ENCODE measurements around the gene SEMA3C.

SEMA3C gene

DNA sequence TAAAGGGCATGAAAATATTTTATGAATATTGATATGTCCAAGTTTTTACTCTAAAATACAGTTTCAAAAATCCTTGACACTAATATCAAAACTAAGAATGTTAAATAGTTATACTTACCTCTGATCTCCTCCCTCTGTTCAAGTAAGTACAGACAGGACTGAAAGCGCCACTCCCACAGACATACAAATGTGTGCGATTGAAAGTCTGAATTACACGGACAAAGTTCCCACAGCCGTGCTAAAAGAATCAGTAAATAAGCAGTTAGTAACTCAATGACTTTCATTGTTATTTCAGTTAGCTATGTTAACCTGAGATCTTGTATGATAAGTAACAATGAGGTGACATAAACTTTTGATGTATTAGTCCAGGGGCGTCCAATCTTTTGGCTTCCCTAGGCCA, 100.7 kb downstream of the SEMA3C start:
- Histone ChIP-seq H3K36me3 (ENCODE audit: control insufficient read depth in 2 of 2, insufficient read depth in 1 of 2, low read length in 2 of 2) (no peaks in the 10 kb centered on the region), H3K9me3 (ENCODE audit: control insufficient read depth, insufficient read depth, low read depth, low read length) (no peaks in the 10 kb centered on the region), H3K27ac (ENCODE audit: extremely low read depth, low read depth, low read length) (no peak overlapping the region), H3K4me3 (ENCODE audit: low read depth, low read length) (no peak overlapping the region), H3K4me1 (ENCODE audit: control insufficient read depth, insufficient read depth, low read length) (peaks cover 15% of the 10 kb centered on the region)
- ChIA-PET CTCF (interaction anchor here (0.6 kb wide), 1 partner anchor 15 kb away, joined by 3 read pairs; no protein-coding TSS in a partner anchor), POLR2A (interaction anchor here (0.5 kb wide), 1 partner anchor 279 kb away, joined by 6 read pairs; no protein-coding TSS in a partner anchor)
- TF ChIP-seq MYNN (tag by site-specific recombination; IDR thresholded peaks at IDR 0.05; ENCODE audit: borderline replicate concordance) (no peak), ZSCAN30 (tag by site-specific recombination; IDR thresholded peaks at IDR 0.05) (no peak), ZNF768 (tag by site-specific recombination; IDR thresholded peaks at IDR 0.05) (no peak), ZNF658 (tag by site-specific recombination; IDR thresholded peaks at IDR 0.05) (no peak), ZNF629 (tag by site-specific recombination; IDR thresholded peaks at IDR 0.05) (no peak)
- TF ChIP-seq, protein P1, sequence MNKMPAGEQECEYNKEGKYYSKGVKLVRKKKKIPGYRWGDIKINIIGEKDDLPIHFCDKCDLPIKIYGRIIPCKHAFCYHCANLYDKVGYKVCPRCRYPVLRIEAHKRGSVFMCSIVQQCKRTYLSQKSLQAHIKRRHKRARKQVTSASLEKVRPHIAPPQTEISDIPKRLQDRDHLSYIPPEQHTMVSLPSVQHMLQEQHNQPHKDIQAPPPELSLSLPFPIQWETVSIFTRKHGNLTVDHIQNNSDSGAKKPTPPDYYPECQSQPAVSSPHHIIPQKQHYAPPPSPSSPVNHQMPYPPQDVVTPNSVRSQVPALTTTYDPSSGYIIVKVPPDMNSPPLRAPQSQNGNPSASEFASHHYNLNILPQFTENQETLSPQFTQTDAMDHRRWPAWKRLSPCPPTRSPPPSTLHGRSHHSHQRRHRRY (tag by site-specific recombination; IDR thresholded peaks at IDR 0.05): no peak
- TF ChIP-seq, protein P2, sequence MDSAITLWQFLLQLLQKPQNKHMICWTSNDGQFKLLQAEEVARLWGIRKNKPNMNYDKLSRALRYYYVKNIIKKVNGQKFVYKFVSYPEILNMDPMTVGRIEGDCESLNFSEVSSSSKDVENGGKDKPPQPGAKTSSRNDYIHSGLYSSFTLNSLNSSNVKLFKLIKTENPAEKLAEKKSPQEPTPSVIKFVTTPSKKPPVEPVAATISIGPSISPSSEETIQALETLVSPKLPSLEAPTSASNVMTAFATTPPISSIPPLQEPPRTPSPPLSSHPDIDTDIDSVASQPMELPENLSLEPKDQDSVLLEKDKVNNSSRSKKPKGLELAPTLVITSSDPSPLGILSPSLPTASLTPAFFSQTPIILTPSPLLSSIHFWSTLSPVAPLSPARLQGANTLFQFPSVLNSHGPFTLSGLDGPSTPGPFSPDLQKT (IDR thresholded peaks at IDR 0.05; ENCODE audit: borderline replicate concordance, low read depth, low read length): no peak
- TF ChIP-seq, protein P3, sequence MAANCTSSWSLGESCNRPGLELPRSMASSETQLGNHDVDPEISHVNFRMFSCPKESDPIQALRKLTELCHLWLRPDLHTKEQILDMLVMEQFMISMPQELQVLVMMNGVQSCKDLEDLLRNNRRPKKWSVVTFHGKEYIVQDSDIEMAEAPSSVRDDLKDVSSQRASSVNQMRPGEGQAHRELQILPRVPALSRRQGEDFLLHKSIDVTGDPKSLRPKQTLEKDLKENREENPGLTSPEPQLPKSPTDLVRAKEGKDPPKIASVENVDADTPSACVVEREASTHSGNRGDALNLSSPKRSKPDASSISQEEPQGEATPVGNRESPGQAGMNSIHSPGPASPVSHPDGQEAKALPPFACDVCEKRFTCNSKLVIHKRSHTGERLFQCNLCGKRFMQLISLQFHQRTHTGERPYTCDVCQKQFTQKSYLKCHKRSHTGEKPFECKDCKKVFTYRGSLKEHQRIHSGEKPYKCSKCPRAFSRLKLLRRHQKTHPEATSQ (tag by site-specific recombination; IDR thresholded peaks at IDR 0.05): no peak

DNA sequence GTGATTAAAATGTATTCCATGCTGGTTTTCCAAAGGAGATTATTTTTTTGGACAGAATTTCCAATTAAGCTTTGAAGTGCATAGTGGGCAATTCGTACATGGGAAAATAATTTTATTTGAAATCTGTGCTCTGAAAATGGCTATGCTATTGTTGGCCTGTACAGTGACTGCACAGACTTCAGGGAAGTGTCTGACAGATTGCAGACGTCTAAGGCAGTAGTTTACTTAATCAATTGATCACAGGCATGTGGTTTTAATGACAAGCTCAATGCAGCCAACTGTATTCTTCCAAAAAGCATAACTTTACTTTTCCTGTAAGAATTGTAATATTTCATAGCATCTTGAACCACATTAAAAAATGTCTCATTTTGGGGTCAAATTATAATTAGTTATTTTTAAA, 102.0 kb downstream of the SEMA3C start:
- POLR2A ChIA-PET: no interaction called here
- Histone ChIP-seq H3K27ac (ENCODE audit: extremely low read depth, low read depth, low read length) (no peak overlapping the region), H3K9me3 (ENCODE audit: control insufficient read depth, insufficient read depth, low read depth, low read length) (no peaks in the 10 kb centered on the region), H3K36me3 (ENCODE audit: control insufficient read depth in 2 of 2, insufficient read depth in 1 of 2, low read length in 2 of 2) (no peaks in the 10 kb centered on the region), H3K4me1 (ENCODE audit: control insufficient read depth, insufficient read depth, low read length) (peaks cover 5% of the 10 kb centered on the region), H3K4me3 (ENCODE audit: low read depth, low read length) (no peak overlapping the region)
- CTCF ChIA-PET: interaction anchor here (0.9 kb wide), 1 partner anchor 13 kb away, joined by 3 read pairs; no protein-coding TSS in a partner anchor
- TF ChIP-seq SETDB1 (IDR thresholded peaks at IDR 0.05; ENCODE audit: insufficient read length, low read length): no peak
- no peak for TF ChIP-seq ZNF155 (tag by site-specific recombination; IDR thresholded peaks at IDR 0.05)
- TF ChIP-seq ZNF223 (tag by site-specific recombination; IDR thresholded peaks at IDR 0.05): no peak
- no peak for TF ChIP-seq ZNF202 (tag by site-specific recombination; IDR thresholded peaks at IDR 0.05; ENCODE audit: borderline replicate concordance)
- TF ChIP-seq, protein P4, sequence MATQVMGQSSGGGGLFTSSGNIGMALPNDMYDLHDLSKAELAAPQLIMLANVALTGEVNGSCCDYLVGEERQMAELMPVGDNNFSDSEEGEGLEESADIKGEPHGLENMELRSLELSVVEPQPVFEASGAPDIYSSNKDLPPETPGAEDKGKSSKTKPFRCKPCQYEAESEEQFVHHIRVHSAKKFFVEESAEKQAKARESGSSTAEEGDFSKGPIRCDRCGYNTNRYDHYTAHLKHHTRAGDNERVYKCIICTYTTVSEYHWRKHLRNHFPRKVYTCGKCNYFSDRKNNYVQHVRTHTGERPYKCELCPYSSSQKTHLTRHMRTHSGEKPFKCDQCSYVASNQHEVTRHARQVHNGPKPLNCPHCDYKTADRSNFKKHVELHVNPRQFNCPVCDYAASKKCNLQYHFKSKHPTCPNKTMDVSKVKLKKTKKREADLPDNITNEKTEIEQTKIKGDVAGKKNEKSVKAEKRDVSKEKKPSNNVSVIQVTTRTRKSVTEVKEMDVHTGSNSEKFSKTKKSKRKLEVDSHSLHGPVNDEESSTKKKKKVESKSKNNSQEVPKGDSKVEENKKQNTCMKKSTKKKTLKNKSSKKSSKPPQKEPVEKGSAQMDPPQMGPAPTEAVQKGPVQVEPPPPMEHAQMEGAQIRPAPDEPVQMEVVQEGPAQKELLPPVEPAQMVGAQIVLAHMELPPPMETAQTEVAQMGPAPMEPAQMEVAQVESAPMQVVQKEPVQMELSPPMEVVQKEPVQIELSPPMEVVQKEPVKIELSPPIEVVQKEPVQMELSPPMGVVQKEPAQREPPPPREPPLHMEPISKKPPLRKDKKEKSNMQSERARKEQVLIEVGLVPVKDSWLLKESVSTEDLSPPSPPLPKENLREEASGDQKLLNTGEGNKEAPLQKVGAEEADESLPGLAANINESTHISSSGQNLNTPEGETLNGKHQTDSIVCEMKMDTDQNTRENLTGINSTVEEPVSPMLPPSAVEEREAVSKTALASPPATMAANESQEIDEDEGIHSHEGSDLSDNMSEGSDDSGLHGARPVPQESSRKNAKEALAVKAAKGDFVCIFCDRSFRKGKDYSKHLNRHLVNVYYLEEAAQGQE (tag by site-specific recombination; IDR thresholded peaks at IDR 0.05): no peak
- no peak for TF ChIP-seq ZNF510 (tag by site-specific recombination; IDR thresholded peaks at IDR 0.05; ENCODE audit: insufficient replicate concordance)
- TF ChIP-seq, protein P5, sequence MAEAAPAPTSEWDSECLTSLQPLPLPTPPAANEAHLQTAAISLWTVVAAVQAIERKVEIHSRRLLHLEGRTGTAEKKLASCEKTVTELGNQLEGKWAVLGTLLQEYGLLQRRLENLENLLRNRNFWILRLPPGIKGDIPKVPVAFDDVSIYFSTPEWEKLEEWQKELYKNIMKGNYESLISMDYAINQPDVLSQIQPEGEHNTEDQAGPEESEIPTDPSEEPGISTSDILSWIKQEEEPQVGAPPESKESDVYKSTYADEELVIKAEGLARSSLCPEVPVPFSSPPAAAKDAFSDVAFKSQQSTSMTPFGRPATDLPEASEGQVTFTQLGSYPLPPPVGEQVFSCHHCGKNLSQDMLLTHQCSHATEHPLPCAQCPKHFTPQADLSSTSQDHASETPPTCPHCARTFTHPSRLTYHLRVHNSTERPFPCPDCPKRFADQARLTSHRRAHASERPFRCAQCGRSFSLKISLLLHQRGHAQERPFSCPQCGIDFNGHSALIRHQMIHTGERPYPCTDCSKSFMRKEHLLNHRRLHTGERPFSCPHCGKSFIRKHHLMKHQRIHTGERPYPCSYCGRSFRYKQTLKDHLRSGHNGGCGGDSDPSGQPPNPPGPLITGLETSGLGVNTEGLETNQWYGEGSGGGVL (tag by site-specific recombination; IDR thresholded peaks at IDR 0.05): no peak
- TF ChIP-seq, protein P6, sequence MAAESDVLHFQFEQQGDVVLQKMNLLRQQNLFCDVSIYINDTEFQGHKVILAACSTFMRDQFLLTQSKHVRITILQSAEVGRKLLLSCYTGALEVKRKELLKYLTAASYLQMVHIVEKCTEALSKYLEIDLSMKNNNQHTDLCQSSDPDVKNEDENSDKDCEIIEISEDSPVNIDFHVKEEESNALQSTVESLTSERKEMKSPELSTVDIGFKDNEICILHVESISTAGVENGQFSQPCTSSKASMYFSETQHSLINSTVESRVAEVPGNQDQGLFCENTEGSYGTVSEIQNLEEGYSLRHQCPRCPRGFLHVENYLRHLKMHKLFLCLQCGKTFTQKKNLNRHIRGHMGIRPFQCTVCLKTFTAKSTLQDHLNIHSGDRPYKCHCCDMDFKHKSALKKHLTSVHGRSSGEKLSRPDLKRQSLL (tag by site-specific recombination; IDR thresholded peaks at IDR 0.05): no peak
- no peak for TF ChIP-seq ZNF707 (tag by site-specific recombination; IDR thresholded peaks at IDR 0.05)
- TF ChIP-seq KLF9 (tag by site-specific recombination; IDR thresholded peaks at IDR 0.05; ENCODE audit: low read depth): no peak
- TF ChIP-seq ZEB2 (tag by site-specific recombination; IDR thresholded peaks at IDR 0.05): no peak
- no peak for TF ChIP-seq ZNF311 (tag by site-specific recombination; IDR thresholded peaks at IDR 0.05; ENCODE audit: borderline replicate concordance)
- no peak for TF ChIP-seq MEIS1 (CRISPR knock-in tag; IDR thresholded peaks at IDR 0.05; ENCODE audit: borderline replicate concordance)
- TF ChIP-seq ZNF169 (tag by site-specific recombination; IDR thresholded peaks at IDR 0.05): no peak
- no peak for TF ChIP-seq GFI1B (tag by site-specific recombination; IDR thresholded peaks at IDR 0.05)
